Neural progenitor cell (in vitro differentiated cells): ENCODE measurements around the gene LRRC74A. TPM values are rescaled to one million over a fixed set of nuclear protein-coding genes. Genes with fewer than 3 reads are reported as not detected.
A peak's percentile ranks its signal among the peaks of the same experiment; 100 is the strongest.

Experiments
- DNase-seq: peaks from one replicate; pipeline ENCODE4 v3.0.0-alpha.2; 2016; ENCODE audit warnings: low spot score
- H2AFZ ChIP-seq: fragments of 200-600 bp; sonication (generic); replicated peaks from 2 replicates; pipeline ENCODE4 v1.6.1; 2016; ENCODE audit warnings: antibody characterized with exemption
- H3F3A ChIP-seq: fragments of 200-600 bp; sonication (generic); 2 replicates; pipeline ENCODE4 v1.6.1; 2016; ENCODE audit warnings: antibody characterized with exemption, low read depth
- H3K27ac ChIP-seq: fragments of 200-600 bp; sonication (generic); 2 replicates; pipeline ENCODE4 v1.5.1; 2016; ENCODE audit warnings: mild to moderate bottlenecking
- H3K27me3 ChIP-seq: fragments of 200-600 bp; sonication (generic); 2 replicates; pipeline ENCODE4 v1.6.1; 2016; ENCODE audit warnings: mild to moderate bottlenecking, moderate library complexity
- H3K36me3 ChIP-seq: fragments of 200-600 bp; sonication (generic); 2 replicates; pipeline ENCODE4 v1.5.1; 2016
- H3K4me1 ChIP-seq: fragments of 200-600 bp; sonication (generic); 2 replicates; pipeline ENCODE4 v1.6.1; 2016; ENCODE audit warnings: mixed run types
- H3K4me2 ChIP-seq: fragments of 200-600 bp; sonication (generic); 2 replicates; pipeline ENCODE4 v1.6.1; 2016
- H3K4me3 ChIP-seq: fragments of 200-600 bp; sonication (generic); 2 replicates; pipeline ENCODE4 v1.5.1; 2016
- H3K79me2 ChIP-seq: fragments of 200-600 bp; sonication (generic); 2 replicates; pipeline ENCODE4 v1.6.1; 2016; ENCODE audit warnings: low read depth
- H3K9ac ChIP-seq: fragments of 200-600 bp; sonication (generic); 2 replicates; pipeline ENCODE4 v1.6.1; 2016
- H3K9me3 ChIP-seq: fragments of 200-600 bp; sonication (generic); 2 replicates; pipeline ENCODE4 v1.5.1; 2016; ENCODE audit warnings: low read depth
- H4K20me1 ChIP-seq: fragments of 200-600 bp; sonication (generic); 2 replicates; pipeline ENCODE4 v1.6.1; 2016; ENCODE audit warnings: low read depth
- H3K27ac Mint-ChIP-seq: 3 replicates; pipeline ENCODE4 v1.8.0; 2021; ENCODE audit warnings: mixed read lengths
- H3K27me3 Mint-ChIP-seq: 2 replicates; pipeline ENCODE4 v1.8.0; 2022; ENCODE audit warnings: low read depth, mild to moderate bottlenecking, inconsistent platforms, moderate library complexity, mixed read lengths; ENCODE audit not compliant: insufficient read depth
- H3K36me3 Mint-ChIP-seq: 3 replicates; pipeline ENCODE4 v1.8.0; 2021; ENCODE audit warnings: mixed read lengths
- H3K4me1 Mint-ChIP-seq: 3 replicates; pipeline ENCODE4 v1.8.0; 2021; ENCODE audit warnings: mixed read lengths
- H3K4me3 Mint-ChIP-seq: 3 replicates; pipeline ENCODE4 v1.8.0; 2021; ENCODE audit warnings: mild to moderate bottlenecking, moderate library complexity, mixed read lengths
- H3K9me3 Mint-ChIP-seq: 3 replicates; pipeline ENCODE4 v1.8.0; 2020; ENCODE audit warnings: mixed read lengths
- CTCF ChIP-seq: fragments of 200-600 bp; sonication (generic); IDR thresholded peaks from 2 replicates; pipeline ENCODE4 v1.5.1; 2017; ENCODE audit warnings: antibody characterized with exemption, mild to moderate bottlenecking
- EZH2 ChIP-seq: fragments of 200-600 bp; sonication (generic); IDR thresholded peaks from 2 replicates; pipeline ENCODE4 v1.6.1; 2017; ENCODE audit warnings: antibody characterized with exemption, mild to moderate bottlenecking, moderate library complexity
- EZH2phosphoT487 ChIP-seq: fragments of 200-600 bp; sonication (generic); IDR thresholded peaks from 2 replicates; pipeline ENCODE4 v1.6.1; 2017; ENCODE audit warnings: antibody characterized with exemption
- total RNA-seq: library from RNA; depleted of rRNA; stranded (reverse); fragments of >200 nt; gene quantifications from 2 replicates; pipeline ENCODE4 v1.2.3, GENCODE V29; 2015; ENCODE audit warnings: low replicate concordance

LRRC74A gene
- total RNA-seq, 1 donor from 2014 or later, result not detected

- Histone ChIP-seq H3K36me3 (no peaks in the 10 kb centered on the region), H3K4me1 (no peaks in the 10 kb centered on the region), H3K4me3 (no peak overlapping the region), H4K20me1 (no peaks in the 10 kb centered on the region), H3K9ac (no peak overlapping the region), H3K4me2 (no peak overlapping the region), H3K27me3 (no peaks in the 10 kb centered on the region), H3K27ac (no peak overlapping the region), H2AFZ (no peak overlapping the region), H3K9me3 (no peaks in the 10 kb centered on the region), H3K79me2 (no peaks in the 10 kb centered on the region), H3F3A (no peaks in the 10 kb centered on the region)
- Mint-ChIP-seq H3K9me3 (no peaks in the 10 kb centered on the region), H3K27ac (peak overlapping the region; percentile 55), H3K4me3 (no peak overlapping the region), H3K4me1 (peaks cover 5% of the 10 kb centered on the region), H3K27me3 (peaks cover 11% of the 10 kb centered on the region), H3K36me3 (peaks cover 6% of the 10 kb centered on the region)
- no peak for DNase-seq
- TF ChIP-seq EZH2phosphoT487 (no peak), EZH2 (no peak), CTCF (no peak)
Observed at GRCh38 chr14:76782115-76782884, 43.9 kb upstream of the LRRC74A start.

- Histone ChIP-seq H2AFZ (no peak overlapping the region), H3K27me3 (no peaks in the 10 kb centered on the region), H3K36me3 (no peaks in the 10 kb centered on the region), H3K4me3 (no peak overlapping the region), H3K79me2 (no peaks in the 10 kb centered on the region), H3K4me2 (no peak overlapping the region), H3K9me3 (no peaks in the 10 kb centered on the region), H3F3A (no peaks in the 10 kb centered on the region), H3K27ac (no peak overlapping the region), H3K4me1 (no peaks in the 10 kb centered on the region), H4K20me1 (no peaks in the 10 kb centered on the region), H3K9ac (no peak overlapping the region)
- peaks cover 14% of the 10 kb centered on the region for H3K27me3 Mint-ChIP-seq
- peak overlapping the region; percentile 80 for H3K27ac Mint-ChIP-seq
- no peak for DNase-seq
- H3K4me1 Mint-ChIP-seq, result peaks cover 5% of the 10 kb centered on the region
- TF ChIP-seq CTCF (no peak), EZH2phosphoT487 (no peak), EZH2 (no peak)
- H3K36me3 Mint-ChIP-seq, result peaks cover 10% of the 10 kb centered on the region
- H3K9me3 Mint-ChIP-seq, result no peaks in the 10 kb centered on the region
- no peak overlapping the region for H3K4me3 Mint-ChIP-seq
Observed at GRCh38 chr14:76782885-76783566, 43.2 kb upstream of the LRRC74A start.

GRCh38 chr14:76784266-76784874, 41.8 kb upstream of the LRRC74A start:
- Mint-ChIP-seq H3K4me1 (peaks cover 5% of the 10 kb centered on the region), H3K36me3 (peaks cover 11% of the 10 kb centered on the region), H3K27ac (no peak overlapping the region), H3K9me3 (no peaks in the 10 kb centered on the region), H3K4me3 (no peak overlapping the region), H3K27me3 (peaks cover 10% of the 10 kb centered on the region)
- Histone ChIP-seq H3K4me3 (no peak overlapping the region), H3K27ac (no peak overlapping the region), H3F3A (no peaks in the 10 kb centered on the region), H4K20me1 (no peaks in the 10 kb centered on the region), H3K4me2 (no peak overlapping the region), H2AFZ (no peak overlapping the region), H3K9me3 (no peaks in the 10 kb centered on the region), H3K36me3 (no peaks in the 10 kb centered on the region), H3K9ac (no peak overlapping the region), H3K79me2 (no peaks in the 10 kb centered on the region), H3K4me1 (no peaks in the 10 kb centered on the region), H3K27me3 (no peaks in the 10 kb centered on the region)
- no peak for DNase-seq
- no peak for TF ChIP-seq CTCF
- no peak for TF ChIP-seq EZH2
- TF ChIP-seq EZH2phosphoT487, result no peak
